Hepatic stellate cell (primary cell): ENCODE data around the gene TIMM10.

Experiments used
- DNase-seq: peaks from one replicate; pipeline ENCODE4 v3.0.0; 2011; ENCODE audit warnings: low spot score

Gene TIMM10

GRCh38 chr11:57502376-57502775 lies 28.2 kb downstream of the TIMM10 start:
- DNase-seq = no peak

DNA sequence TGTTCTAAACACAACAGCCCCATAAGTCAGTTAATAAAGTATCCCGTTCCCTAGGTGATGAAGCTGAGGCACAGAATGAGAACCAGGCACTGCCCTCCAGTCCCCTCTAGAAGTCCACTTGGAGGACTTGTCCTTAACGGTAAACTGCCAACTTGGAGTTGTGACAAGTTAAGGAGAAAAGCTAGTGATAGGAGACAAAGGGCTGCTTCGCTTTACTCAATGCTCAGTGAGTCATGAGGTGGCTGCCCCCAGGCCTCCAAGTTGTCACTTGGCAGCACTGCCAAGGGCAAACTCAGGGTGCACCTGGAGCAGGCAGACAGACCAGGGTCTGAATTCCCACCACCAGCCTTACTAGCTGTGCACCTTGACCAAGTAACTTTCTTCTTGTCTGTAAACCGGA lies 28.6 kb downstream of the TIMM10 start:
- DNase-seq = no peak

DNA sequence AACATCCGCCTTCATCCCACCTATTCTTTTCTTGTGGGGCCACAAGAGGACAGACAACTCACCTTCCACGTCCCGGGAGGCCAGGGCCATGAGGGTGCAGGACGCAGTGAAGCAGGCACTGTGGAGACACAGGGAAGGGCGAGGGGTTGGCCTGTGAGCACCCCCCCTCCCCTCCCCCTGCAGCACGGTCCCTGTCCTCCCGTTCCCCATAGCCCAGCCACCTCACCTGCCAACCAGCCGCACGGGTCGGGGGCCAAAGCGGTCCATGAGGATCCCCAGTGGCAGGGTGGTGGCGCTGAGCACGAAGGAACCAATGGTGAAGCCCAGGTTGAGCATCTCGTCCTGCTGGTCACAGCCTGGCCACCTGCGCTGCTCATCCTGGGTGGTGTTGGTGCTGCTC lies 29.6 kb downstream of the TIMM10 start:
- no peak for DNase-seq

DNA sequence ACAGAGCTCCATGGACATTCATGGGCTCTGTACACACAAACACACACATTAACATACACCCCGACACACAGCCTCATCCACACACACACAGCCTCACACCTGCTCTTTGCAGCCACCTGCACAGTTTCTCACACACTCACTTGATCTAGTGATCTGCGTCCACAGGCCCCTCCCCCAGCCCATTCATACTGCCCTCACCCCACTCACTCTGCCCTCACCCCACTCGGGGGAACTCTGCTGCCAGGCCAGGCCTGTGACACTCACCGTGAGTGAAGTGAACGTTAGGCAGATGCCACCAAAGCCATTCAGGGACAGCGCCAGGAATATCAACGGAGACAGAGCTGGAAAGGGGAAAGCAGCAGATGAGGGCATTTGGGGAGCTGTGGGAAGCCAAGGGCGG lies 30.0 kb downstream of the TIMM10 start:
- DNase-seq = no peak

GRCh38 chr11:57499983-57500461 lies 30.5 kb downstream of the TIMM10 start:
- DNase-seq = no peak

DNA sequence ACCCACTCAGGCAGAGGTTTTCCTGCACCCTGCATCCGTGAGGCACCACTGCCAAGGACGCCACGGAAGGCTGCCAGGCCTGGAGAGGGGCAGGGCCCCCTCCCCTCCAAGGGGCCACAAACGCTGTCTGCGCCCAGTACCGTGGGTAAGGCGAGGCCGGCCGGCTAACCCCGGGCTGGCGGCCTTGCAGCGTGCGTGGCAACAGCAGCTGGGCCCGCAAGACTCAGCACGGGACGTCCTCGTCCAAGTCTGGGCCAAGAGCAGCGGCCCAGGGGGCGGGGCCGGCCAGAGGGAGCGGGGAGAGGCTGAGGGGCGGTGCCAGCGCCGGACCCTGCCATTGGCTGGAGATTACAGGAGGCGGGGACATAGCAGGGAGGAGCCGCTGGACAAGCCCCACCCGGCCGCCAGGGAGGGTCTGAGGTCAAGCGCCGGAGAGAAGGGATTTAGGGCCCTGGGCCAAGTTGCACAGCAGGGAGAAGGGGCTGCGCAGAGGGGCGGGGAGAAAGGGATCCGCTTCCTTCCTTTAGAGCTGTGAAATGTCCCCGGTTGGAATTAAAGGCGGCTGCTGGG lies 31.1 kb downstream of the TIMM10 start:
- DNase-seq = peak; percentile 99

DNA sequence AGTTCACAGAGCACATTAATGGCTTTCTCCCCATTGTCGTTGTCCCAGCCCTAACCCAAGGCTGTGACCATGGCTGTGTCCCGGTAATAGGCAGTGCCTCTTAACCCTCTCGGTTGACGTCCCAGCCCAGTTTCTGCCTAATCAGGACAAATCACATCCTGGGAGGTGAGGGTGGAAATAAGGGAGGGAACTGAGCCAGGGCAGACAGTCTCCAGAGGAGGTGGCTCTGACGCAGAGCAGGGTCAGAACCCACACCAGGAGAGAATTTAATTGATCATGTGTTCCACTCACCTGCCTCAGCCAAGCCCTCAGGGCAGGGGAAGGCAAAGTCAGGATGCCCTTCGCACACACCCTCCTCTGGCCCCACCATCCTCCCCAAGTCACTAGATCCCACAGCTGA lies 32.0 kb downstream of the TIMM10 start:
- DNase-seq = no peak

GRCh38 chr11:57497303-57498247 lies 33.0 kb downstream of the TIMM10 start:
- no peak for DNase-seq

- DNase-seq = no peak
Observed at GRCh38 chr11:57496109-57496820, 34.3 kb downstream of the TIMM10 start.

- no peak for DNase-seq
Observed at GRCh38 chr11:57493507-57494503, 36.7 kb downstream of the TIMM10 start.

DNA sequence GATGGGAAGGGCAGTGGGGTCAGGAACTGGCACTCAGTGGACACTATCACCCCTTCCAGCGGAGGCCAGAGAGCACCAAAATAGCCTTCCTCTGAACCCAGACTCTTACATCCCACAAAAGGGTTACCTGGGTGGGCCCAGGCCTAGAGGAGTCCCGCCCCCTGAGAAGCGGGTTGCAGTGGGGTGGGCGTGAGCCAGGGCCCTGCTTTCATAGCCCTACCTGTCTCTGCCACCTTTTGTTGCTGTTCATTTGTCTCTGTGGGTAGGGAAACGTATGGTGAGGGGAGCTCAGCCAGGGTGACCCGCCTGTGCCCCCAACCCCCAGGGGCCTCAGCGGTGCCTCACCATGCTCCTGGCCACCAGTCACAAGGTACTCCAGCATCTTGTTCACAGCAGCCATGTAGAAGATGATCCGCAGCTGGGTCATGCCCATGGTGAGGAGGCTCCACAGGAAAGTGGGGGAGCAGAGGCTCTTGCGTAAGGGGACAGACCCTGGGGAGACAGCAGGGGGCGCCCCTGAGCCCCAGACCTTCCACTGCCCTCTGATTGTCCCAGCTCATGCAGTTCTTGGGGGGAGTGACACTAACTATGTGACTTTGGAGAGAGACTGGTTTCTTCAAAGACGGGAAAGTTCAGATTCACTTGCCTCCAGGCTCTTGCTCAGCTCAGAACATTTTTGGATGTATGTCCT lies 39.0 kb downstream of the TIMM10 start:
- no peak for DNase-seq

DNA sequence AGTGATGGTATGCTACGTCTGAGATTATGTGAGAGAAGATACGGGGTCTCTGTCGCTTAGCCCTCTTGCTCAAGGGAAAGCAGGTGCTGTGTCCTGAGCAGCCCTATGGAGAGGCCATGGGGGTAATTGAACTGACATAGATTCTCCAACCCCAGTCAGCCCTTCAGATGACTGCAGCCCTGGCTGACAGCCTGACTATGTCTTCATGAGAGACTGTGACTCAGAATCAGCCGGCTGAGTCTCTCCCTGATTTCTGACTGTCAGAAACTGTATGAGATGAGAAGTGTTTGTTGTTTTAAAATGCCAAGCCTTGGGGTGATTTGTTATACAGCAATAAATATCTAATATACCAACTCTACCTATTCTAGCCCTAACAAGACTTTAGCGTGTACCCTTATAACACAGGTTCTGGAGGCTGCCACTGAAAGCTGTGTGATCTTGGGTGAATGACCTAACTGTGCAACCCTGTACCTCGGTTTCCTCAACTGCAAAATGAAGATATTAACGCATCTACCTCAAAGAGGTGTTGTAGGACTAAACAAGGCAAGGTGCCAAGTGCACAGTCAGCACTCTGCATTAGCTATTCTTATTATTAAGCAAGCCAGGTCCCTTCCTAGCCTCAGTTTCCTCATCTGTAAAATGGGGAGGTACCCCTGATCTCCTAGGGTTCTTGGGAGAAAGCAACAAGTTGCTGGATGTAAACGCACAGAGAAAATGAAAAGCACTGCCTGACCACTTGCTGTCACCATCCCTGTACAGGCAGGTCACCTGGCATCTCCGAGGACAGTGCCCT lies 39.9 kb downstream of the TIMM10 start:
- DNase-seq = no peak

DNA sequence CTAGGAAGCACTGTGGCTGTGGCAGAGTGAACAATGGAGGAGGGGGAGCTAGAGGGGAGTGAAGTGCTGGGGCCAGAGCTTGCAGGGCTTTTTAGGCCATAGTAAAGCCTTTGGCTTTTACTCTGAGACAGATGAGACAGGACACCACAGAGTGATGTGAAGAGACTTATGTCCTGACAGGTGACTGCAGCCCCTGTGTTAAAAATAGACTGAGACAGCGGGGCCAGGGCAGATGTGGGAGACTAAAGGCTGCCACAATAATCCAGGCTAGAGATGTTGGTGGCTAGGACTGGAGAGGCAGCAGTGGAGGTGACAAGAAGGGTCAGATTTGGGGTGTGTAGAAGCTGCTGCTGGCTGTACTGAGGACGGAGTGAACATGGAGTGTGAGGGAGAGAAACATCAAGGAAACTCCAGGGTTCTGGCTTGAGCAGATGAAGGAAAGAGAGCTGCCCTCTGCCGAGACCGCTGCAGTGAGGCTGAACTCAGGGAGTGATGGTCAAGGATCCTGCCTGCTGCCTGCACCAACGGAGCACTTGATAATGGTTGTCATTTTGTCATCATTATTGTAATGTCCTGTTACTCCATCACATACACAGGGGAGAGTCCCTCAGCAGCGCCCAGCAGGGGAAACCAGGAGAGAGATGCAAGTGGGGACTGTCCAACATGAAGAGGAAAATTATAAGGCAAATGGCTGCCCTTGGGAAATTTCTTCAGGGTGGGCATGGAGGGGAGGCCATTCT lies 42.5 kb downstream of the TIMM10 start:
- no peak for DNase-seq

GRCh38 chr11:57487021-57487778 lies 43.4 kb downstream of the TIMM10 start:
- DNase-seq = no peak

DNA sequence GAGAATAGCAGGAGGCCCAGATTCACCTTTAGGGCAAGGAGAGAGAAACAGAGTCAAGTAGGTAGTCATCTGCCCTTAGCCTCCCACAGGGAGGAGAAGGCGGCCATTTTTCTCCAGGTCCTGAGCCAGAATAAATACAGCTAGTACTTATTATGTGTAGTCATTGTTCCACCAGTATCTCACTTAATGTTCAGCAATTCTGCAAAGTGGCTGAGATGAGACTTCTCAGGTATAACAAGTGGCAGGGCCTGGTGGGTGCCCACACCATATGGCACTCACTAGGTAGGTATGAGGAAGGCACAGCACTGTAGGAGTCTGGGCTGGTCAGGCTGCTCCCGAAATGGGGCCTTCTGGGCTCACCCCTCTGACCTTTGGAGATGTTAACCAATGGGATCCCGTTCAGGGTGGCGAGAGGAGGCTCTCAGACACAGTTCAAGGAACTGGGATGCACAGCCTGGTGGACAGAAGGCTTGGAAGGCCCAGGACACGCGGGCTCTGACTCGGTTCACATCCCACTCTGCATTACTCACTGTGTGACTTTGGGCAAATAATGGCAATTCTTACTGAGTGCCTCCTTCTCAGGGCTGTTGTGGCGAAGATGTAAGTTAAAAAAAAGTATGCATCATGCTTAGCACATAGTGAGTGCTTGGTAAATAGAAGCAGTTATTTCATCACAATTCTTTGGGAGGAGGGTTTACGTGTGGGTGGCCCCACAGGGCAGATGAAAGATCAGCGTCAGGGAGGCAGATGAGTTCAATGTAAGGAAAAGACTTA lies 45.1 kb downstream of the TIMM10 start:
- no peak for DNase-seq

- no peak for DNase-seq
Observed at GRCh38 chr11:57484141-57484710, 46.3 kb downstream of the TIMM10 start.

- no peak for DNase-seq
Observed at GRCh38 chr11:57483562-57483918, 47.0 kb downstream of the TIMM10 start.
